Measurements from ENCODE around the gene RNF144A.

DNA sequence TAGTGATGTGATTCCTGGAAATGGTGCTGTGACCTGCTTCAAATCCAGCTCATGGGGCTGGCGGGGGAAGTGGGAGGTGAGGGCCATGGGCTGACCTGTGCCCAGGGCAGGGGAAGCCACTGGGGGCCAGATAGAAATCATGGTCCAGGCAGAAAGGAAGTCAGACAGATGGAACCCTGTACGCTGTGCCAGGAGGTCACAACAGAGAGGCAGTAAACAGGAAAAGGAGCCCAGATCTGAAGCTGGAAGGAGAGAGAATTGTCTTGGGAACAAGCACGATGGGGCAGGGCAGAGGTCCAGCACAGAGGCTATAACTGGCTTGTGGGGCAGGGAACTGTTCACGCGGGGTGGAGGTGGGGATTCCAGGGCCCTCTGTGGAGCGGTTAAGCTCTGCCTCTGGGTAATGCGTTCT is 76.0 kb downstream of the RNF144A start:
- TF ChIP-seq, protein P1, sequence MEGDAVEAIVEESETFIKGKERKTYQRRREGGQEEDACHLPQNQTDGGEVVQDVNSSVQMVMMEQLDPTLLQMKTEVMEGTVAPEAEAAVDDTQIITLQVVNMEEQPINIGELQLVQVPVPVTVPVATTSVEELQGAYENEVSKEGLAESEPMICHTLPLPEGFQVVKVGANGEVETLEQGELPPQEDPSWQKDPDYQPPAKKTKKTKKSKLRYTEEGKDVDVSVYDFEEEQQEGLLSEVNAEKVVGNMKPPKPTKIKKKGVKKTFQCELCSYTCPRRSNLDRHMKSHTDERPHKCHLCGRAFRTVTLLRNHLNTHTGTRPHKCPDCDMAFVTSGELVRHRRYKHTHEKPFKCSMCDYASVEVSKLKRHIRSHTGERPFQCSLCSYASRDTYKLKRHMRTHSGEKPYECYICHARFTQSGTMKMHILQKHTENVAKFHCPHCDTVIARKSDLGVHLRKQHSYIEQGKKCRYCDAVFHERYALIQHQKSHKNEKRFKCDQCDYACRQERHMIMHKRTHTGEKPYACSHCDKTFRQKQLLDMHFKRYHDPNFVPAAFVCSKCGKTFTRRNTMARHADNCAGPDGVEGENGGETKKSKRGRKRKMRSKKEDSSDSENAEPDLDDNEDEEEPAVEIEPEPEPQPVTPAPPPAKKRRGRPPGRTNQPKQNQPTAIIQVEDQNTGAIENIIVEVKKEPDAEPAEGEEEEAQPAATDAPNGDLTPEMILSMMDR (conservative IDR thresholded peaks at IDR 0.05; ENCODE audit: low read depth, low read length) = no peak
- no peak for TF ChIP-seq EZH2 (IDR thresholded peaks at IDR 0.05; ENCODE audit: borderline replicate concordance, low read depth, low read length, poor library complexity, severe bottlenecking)

Measured in A673 (cell line).